Measurements from ENCODE around the gene RNF39.

DNA sequence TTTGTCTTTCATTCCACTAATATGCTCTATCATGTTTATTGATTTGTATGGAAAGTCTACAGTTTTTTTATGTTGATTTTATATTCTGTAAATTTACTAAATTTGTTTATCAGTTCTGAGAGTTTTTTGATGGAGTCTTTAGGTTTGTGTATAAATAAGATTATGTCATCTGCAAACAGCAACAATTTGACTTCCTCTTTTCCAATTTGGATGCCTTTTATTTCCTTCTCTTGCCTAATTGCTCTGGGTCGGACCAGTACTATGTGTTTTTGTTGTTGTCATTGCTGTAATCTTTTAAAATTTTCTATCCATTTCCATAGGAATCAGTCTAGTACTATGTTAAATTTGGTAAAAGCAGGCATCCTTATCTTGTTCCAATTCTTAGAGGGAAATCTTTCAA is 46.0 kb downstream of the RNF39 start:
- no peak for TF ChIP-seq CTCF (IDR thresholded peaks at IDR 0.05; ENCODE audit: extremely low read depth in 1 of 2, insufficient read depth in 1 of 2, low read depth in 1 of 2, low read length in 2 of 2)
- TF ChIP-seq, protein P1, sequence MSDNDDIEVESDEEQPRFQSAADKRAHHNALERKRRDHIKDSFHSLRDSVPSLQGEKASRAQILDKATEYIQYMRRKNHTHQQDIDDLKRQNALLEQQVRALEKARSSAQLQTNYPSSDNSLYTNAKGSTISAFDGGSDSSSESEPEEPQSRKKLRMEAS (IDR thresholded peaks at IDR 0.05; ENCODE audit: insufficient read depth, insufficient read length): no peak
- TF ChIP-seq POLR2AphosphoS5 (IDR thresholded peaks at IDR 0.05; ENCODE audit: insufficient read depth, low read depth, low read length): no peak
- TF ChIP-seq EZH2 (IDR thresholded peaks at IDR 0.05; ENCODE audit: borderline replicate concordance, low read depth, low read length, severe bottlenecking): no peak
- no peak for TF ChIP-seq MYC (IDR thresholded peaks at IDR 0.05; ENCODE audit: low read depth, low read length)
